Breast epithelium (tissue), 3 donors: ENCODE results near the gene POC1A.

Experiments
- CTCF ChIP-seq, 3 donors: fragments of 450-650 bp; IDR thresholded peaks; one replicate each; pipeline ENCODE4 v1.5.1; 2016 to 2017; ENCODE audit warnings: antibody characterized with exemption in 3 of 3, mild to moderate bottlenecking in 3 of 3, moderate library complexity in 3 of 3
- POLR2A ChIP-seq: fragments of 450-650 bp; IDR thresholded peaks from one replicate; pipeline ENCODE4 v1.6.1; 2016; ENCODE audit warnings: antibody characterized with exemption, mild to moderate bottlenecking, moderate library complexity
- POLR2AphosphoS5 ChIP-seq, 3 donors: sonication (generic); formaldehyde crosslinking; IDR thresholded peaks; one replicate each; pipeline ENCODE4 v1.6.1; 2017; ENCODE audit warnings: antibody characterized with exemption in 3 of 3

GRCh38 chr3:52124766-52125165 is 29.5 kb downstream of the POC1A start:
- TF ChIP-seq CTCF (IDR thresholded peaks at IDR 0.05) (no peak), POLR2AphosphoS5 (IDR thresholded peaks at IDR 0.05) (no peak), POLR2A (no peak)
